GM19468 (cell line): ENCODE measurements around the gene RNF2.
"Not testable (repeated sequence)": the region's sequence is repeated elsewhere in the genome, so short reads cannot be mapped to it uniquely, and the experiment has no call there.

Source experiments
- ATAC-seq: cut with Tn5 transposase; IDR thresholded peaks from one replicate; pipeline ENCODE4 v1.9.1; 2021; ENCODE audit warnings: mild to moderate bottlenecking, moderate library complexity, moderate number of reproducible peaks; ENCODE audit not compliant: unreplicated experiment; ENCODE audit errors: extremely low read depth

Gene RNF2

GRCh38 chr1:185046668-185047067 lies 1.3 kb downstream of the RNF2 start:
- ATAC-seq, result no peak

- no peak for ATAC-seq
Observed at GRCh38 chr1:185049670-185050069, 4.3 kb downstream of the RNF2 start.

- no peak for ATAC-seq
Observed at GRCh38 chr1:185050823-185051451, 5.6 kb downstream of the RNF2 start.

GRCh38 chr1:185053204-185053603 lies 7.8 kb downstream of the RNF2 start:
- no peak for ATAC-seq

DNA sequence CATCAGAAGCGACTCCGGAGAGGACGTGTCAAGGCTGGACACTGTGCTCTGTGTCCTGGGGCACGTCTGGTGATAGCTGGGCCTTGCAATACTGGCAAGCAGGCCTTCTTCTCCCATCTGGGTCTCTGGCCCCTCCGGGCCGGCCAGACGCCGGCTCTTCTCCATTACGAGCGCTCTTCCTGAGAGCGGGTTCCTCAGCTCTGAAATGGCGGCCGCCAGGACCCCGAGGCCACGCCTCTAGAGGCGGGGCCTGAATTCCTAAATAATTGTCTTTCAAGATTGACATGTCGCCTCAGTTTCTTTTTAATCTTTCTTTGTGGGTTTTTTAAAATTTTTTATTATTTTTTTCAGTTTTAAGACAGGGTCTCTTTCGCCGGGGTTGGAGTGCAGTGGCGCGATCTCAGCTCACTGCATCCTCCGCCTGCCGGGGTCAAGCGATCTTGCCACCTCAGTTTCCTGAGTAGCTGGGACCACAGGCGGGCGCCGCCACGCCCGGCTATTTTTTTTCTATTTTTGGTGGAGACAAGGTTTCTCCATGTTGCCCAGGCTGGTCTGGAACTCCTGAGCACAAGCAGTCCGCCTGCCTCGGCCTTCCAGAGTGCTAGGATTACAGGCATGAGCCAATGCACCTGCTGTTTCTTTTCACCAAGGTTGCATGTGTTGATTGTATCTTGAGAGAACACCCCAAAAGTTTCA lies 9.2 kb downstream of the RNF2 start:
- ATAC-seq, result no peak

DNA sequence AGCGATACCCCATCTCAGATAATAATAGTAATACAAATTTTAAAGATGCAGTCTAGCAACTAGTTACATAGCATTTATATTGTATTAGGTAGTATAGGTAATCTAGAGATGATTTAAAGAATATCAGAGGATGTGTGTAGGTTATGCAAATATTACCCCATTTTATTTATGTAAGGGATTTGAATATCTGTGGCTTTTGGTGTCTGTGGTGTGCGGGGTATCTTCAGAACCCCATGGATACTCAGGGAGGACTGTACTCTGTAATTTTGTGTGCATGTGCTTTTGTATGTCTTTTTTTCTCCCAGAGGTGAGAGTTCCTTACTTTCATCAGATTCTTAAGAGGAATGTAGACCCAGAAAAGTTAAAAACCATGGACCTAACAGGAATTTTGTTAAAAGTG lies 12.8 kb downstream of the RNF2 start:
- ATAC-seq, result no peak

- ATAC-seq, result no peak
Observed at GRCh38 chr1:185058876-185059275, 13.5 kb downstream of the RNF2 start.

- ATAC-seq, result no peak
Observed at GRCh38 chr1:185059950-185060571, 14.7 kb downstream of the RNF2 start.

DNA sequence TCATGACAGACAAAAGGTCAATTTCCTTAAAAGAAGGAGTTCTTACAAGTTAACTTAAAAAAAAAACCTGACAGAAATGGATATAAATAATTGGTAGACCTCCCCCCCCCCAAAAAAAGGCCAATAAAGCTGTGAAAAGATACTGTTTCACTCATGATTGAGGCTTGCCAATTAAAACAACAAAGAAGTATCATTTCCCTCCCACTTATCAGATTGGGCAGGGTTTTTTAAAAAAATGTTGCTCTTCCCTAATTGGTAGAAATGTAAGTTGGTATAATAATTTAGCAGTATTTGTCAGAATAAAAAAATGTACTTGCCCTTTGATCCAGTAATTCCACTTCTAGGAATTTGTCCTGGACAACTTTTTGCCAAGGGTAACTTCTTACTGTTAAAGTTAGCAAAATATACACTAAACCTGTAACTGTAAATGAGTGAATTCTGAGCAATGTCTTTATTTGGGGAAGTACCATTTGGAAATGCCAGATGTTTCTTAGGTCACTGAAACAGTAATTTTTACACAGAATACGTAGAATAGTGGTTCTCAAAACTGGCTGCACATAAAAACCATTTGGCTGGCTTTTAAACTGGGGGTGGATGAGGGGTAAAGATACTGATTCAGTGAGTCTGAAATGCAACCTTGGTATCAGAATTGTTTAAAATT lies 17.5 kb downstream of the RNF2 start:
- no peak for ATAC-seq

GRCh38 chr1:185063719-185064118 lies 18.4 kb downstream of the RNF2 start:
- no peak for ATAC-seq

DNA sequence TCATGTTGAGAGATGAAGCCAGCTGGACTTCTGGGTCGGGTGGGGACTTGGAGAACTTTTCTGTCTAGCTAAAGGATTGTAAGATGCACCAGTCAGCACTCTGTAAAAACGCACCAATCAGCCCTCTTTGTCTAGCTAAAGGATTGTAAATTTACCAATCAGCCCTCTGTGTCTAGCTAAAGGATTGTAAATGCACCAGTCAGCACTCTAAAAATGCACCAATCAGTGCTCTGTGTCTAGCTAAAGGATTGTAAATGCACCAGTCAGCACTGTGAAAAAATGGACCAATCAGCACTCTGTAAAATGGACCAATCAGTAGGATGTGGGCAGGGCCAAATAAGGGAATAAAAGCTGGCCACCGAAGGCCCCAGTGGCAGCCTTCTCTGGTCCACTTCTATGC lies 19.6 kb downstream of the RNF2 start:
- not testable (repeated sequence) for ATAC-seq

DNA sequence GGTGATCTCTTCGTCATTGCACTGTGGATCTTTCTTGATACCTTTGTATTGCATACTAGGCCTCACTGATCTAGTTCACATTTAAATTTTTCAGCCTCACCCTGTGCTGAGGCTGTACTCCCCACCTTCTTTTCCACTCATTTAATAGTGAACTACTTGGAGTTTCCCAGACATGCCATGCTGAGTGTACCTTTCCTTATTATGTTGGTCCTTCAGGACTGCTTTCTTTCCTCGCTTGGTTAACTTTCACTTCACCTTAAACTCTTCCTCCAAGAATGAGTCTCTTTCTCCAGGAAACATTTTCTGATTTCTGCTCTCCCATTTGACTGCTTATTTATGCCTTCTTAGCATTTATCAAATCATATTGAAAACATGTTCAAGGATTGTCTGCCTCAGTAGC lies 20.8 kb downstream of the RNF2 start:
- no peak for ATAC-seq

DNA sequence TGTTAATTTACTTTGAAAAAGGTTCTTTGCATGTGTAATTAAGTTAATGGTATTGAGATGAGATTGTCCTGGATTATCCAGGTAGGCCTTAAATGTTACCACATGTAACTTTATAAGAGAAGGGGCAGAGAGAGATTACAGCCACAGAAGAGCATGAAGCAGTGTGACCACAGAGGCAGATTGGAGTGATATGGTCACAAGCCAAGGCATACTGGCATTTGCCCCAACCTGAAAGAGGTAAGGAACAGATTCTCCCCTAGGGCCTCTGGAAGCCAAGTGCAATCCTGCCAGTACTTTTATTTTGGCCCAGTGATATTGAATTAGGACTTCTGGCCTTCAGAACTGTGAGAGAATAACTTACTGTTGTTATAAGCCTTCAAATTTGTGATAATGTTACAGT lies 23.0 kb downstream of the RNF2 start:
- ATAC-seq, result no peak

DNA sequence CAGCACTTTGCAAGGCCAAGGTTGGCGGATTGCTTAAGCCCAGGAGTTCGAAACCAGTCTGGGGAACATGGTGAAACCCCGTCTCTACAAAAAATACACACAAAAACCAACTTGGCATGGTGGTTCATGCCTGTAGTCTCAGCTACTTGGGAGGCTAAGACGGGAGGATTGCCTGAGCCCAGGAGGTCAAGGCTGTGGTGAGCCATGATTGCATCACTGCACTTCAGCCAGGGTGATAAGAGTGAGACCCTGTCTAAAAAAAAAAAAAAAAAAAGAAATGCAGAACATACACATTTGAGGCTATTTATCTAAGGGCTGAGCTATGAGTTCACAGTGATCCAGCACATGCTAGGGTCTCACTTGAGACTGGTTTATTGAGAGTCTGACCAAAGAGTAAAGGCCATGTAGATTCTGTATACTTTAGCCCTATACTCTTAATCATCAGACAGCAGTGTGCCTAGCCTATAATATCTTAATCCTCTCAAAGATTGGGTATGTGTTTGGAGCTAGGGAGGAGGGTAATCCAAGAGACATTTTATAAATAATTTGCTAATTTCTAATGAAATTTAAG lies 23.9 kb downstream of the RNF2 start:
- ATAC-seq, result no peak

DNA sequence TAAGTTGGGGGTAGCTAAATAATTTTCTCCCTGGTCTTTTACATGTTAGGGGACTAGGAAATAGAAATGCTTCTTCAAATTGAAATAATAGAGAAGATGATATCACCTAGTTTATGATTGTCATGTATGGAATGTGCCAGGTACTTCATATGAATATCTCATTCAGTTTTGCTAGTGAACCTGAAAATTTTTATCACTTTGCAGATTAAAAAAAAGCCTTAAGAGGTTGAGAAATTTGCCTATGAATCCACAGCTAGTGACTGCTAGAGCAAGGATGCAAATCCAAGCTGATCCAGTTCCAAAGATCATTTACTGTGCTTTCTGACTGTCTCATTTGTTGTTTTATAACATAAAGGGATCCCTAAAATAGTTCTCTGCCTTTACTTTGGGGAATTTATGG lies 24.7 kb downstream of the RNF2 start:
- no peak for ATAC-seq

DNA sequence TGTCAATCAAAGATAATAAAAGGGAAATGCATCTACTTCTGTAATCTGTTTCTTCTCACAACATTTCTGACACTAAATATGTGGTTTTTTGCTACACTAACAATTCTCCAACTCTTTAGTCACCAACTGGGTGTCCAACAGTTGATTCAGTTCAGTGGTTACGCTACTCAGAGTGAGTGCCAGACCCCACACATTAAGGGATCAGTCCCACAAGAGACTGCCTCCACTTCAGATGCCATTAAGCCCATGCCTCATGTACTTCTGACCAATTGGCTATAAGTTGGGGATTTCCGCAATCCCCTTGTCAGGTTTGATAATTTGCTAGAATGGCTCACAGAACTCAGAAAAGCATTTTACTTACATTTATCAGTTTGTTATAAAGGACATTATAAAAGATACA lies 28.4 kb downstream of the RNF2 start:
- ATAC-seq, result no peak

DNA sequence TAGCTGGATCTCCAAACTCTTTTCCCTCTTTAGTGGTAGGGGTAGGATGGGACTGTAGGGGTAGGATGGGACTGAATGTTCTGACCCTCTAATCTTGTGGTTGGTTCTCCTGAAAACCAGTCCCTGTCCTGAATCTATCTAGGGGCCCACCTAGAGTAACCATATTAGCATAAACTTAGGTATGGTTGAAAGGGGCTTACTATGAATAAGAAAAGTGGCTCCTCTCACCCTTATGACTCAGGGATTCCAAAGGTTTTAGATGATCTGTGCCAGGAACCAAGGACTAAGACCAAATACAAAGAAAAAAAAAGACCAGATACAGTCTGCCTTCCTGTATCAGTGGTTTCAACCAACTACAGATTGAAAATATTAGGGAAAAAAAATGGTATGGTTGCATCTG lies 28.9 kb downstream of the RNF2 start:
- no peak for ATAC-seq

GRCh38 chr1:185075476-185075875 lies 30.1 kb downstream of the RNF2 start:
- no peak for ATAC-seq

DNA sequence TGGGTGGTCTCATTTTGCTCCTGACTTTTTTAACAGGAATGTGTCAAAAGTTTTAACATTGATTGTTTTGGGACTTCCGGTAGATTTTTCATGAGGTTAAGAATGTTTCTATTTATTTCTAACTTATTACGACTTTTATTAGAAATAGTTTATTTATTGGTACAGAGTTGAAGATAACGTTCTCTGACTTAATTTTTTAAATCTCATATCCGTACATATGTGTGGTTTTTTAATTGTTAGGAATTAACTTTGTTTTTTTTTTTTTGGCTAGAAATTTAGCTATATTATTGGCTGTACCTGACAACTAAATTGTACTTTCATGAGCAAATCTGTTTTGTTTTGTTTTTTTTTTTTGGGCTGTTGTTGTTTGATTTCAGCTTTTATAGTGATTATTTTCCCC lies 32.0 kb downstream of the RNF2 start:
- no peak for ATAC-seq

DNA sequence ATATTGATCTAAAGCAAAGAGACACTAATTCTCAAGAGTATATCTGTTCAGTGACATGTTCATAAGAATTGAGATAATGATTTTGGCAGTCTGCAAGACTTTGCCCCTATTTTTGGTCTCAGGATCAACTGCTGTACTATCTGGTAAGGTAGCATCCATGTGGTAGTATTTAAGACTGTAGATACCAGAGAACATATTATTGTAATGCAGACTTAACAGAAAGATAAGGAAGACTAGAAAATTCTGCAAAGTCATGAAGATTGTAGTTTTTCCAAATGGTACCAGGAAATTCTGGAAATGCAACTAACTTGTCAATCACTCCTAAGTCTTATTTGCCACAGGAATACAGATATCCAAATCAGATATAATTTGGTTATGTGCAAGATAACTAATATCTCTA lies 35.1 kb downstream of the RNF2 start:
- ATAC-seq, result no peak

- ATAC-seq, result no peak
Observed at GRCh38 chr1:185083818-185084217, 38.5 kb downstream of the RNF2 start.
